ENCODE measurements around the gene PPP2R5C. TPM values are rescaled to one million over a fixed set of nuclear protein-coding genes. Genes with fewer than 3 reads are reported as not detected.
"Not testable (repeated sequence)": the region's sequence is repeated elsewhere in the genome, so short reads cannot be mapped to it uniquely, and the experiment has no call there.

Gene PPP2R5C
- total RNA-seq, 1 donor from 2014 or later: 174 TPM

- DNase-seq (ENCODE audit: low spot score in 2 of 2): no peak
Observed at GRCh38 chr14:101958418-101959180, 197.1 kb downstream of the PPP2R5C start.

GRCh38 chr14:101959277-101959676 is 197.8 kb downstream of the PPP2R5C start:
- no peak for DNase-seq (ENCODE audit: low spot score in 2 of 2)
- no peak for FAIRE-seq

More at GRCh38 chr14:101958418-101959180, 197.1 kb downstream of the PPP2R5C start:
- no peak for FAIRE-seq

DNA sequence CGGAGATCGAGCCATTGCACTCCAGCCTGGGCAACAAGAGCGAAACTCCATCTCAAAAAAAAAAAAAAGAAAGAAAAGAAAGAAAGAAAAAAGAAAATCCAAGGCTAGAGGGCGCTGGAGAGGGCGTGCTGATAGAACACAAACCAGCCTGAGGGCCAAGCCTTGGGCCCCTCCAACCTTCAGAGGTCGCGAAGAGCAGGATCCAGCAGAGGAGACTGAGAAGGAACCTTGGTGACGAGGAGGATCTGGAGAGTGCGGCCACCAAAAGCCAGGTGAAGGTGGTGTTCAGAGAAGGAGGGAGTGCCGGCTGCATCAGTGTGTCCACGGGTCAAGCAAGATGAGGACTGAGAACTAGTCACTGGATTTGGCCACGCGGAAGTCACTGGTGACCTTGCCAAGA is 198.7 kb downstream of the PPP2R5C start:
- no peak for FAIRE-seq
- DNase-seq (ENCODE audit: low spot score in 2 of 2): no peak

DNA sequence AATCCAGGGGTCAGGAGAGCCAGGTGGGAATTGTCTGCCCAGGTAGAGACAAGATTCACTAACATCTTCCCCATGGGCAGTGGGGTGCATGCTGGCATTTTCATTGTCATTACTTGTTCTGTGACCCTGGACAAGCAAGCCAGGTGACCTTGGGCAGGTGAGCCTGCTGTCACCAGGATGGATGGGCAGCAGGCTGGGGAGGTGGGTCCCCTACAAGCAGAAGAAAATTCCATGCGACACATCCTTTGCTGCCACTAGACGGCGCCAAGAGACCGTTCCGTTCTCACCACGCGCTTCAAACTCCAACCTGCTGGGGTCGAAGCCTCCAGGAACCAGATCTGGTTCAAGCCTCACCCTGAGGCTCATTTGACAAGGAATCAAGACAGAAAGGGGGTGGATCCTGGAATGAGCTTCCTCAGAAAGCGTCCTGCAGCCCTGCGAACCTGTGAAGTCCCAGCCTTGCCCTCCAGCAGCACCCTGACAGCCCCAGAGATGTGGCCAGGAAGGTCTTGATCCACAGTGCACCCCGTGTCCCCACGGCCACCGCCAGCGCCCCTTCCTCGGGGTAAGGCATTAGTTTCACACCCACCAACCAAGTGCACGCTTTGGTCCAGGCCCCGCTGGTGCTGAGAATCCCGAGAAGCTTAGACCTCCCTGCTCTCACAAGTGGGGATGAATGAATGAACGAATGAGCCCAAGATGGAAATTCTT is 199.7 kb downstream of the PPP2R5C start:
- no peak for FAIRE-seq
- peak; percentile 60 to 64 for DNase-seq (ENCODE audit: low spot score in 2 of 2)

DNA sequence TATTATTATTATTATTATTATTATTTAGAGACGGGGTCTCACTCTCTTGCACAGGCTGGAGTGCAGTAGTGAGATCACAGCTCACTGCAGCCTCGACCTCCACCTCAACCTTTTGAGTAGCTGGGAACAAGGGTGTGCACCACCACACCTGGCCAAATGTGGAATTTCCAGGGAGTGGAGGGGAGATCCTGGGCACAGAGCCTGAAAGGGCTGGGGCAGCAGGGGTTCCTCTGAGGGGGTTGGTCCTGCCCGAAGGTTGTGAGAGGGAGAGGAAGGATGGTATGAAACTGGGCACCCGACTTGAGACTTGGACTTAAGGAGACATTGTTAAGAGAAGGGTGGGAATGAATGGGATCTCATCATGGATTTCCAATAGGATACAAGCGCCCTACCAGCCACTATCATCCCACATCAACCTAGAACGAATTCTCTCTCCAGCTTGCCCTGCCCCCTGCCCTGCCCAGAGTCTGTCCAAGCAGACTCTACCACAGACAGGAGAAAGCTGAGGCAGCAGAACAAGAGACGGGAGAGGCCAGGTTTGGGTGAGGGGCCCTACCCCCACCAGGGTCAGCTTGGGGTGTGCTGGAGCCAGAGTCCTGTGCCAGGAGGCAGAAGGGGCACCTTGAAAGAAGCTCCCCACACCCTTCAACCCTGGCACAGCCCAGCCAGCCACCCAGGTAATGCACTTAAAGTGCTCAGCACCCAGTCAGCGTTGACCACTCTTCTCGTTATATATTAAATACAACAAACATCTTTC is 200.4 kb downstream of the PPP2R5C start:
- no peak for DNase-seq (ENCODE audit: low spot score in 2 of 2)
- no peak for FAIRE-seq

DNA sequence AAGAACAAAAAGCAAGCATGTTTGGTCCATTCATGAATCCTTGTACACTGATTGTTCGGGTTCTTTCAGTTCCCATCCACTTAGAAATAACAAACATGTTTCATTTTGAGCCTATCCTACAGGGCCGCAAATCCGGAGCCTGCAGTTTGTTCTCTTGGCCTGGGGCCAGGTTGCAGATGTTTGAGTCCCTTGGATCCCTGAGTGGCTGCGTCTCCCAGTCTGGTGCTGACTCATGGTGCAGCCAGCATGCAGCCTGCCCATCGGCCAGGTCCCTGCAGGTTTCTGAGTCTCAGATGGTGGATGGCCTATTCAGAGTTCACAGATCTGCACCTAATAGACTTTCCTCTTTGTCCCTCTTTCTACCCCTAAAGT is 201.0 kb downstream of the PPP2R5C start:
- DNase-seq (ENCODE audit: low spot score in 2 of 2): peak in 1 of 2 donors; percentile 59
- no peak for FAIRE-seq

GRCh38 chr14:101963052-101963451 is 201.5 kb downstream of the PPP2R5C start:
- FAIRE-seq: no peak

DNA sequence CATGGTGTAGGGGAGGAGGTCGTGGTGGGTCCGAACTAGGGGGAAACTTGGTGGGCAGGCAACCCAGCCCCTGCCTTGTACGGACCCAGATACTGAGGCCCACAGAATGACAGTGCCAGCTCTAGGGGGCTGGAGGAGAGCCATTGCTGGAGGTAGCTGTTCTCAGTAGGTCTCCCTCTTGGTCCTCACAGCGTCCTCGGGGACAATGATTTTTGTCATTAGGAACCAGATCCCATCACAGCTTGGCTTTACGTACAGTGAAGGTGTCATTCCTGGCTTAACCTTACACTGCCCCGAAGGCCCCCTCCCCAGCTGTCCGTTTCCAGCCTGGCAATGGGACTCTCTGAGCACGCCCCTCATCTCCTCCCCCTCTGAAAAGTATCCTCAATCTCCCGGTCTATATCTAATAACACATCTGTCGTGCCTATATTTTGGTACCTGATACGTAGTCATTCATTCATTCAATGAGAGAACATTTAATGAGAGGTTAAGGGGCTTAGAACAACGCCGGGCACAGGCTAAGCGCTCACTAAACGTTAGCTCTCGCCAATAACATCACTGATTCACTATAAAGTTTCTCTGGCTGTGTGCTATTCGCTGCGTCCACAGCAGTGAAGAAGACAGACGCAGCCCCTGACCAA is 202.3 kb downstream of the PPP2R5C start:
- DNase-seq (ENCODE audit: low spot score in 2 of 2) (no peak), FAIRE-seq (no peak)

More at GRCh38 chr14:101963052-101963451, 201.5 kb downstream of the PPP2R5C start:
- no peak for DNase-seq (ENCODE audit: low spot score in 2 of 2)

DNA sequence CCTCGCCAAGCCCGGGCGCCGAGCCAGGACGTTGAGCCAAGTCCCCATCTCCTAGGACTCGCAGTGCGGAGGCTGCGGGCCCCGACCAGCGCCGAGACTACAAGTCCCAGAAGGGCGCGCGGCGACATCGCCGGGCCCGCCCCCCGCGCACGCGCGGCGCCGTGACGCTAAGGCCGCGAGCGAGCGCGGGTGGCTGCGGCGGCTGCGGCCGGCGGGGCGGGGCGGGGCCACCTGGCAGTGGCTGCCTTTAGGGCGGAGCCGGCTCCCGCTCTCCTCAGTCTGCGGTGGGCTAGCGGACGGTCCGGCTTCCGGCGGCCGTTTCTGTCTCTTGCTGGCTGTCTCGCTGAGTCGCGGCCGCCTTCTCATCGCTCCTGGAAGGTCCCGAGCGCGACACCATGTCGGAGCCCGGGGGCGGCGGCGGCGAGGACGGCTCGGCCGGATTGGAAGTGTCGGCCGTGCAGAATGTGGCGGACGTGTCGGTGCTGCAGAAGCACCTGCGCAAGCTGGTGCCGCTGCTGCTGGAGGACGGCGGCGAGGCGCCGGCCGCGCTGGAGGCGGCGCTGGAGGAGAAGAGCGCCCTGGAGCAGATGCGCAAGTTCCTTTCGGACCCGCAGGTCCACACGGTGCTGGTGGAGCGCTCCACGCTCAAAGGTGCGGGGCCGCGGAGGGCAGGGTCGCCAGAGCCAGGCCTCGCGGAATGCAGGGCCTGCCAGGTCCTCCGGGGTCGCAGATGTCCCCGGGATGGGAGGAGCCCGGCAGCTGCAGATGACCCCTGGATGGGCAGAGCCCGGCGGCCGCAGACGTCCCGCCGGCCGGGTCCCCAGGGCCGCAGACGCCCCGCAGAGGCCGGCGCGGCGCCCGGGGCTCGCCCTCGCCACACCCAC is 203.0 kb downstream of the PPP2R5C start, which contains the start of gene DYNC1H1:
DYNC1H1 (plus strand) TSS at position 277 of the 884 bp plus-strand sequence; CDS start at position 396, 119 bp downstream.
- no peak for FAIRE-seq
- DNase-seq (ENCODE audit: low spot score in 2 of 2): peak; percentile 92 to 96

- DNase-seq (ENCODE audit: low spot score in 2 of 2) (peak; percentile 66 to 74), FAIRE-seq (no peak)
Observed at GRCh38 chr14:101965181-101965544, 203.7 kb downstream of the PPP2R5C start.

GRCh38 chr14:101965770-101966722 is 204.5 kb downstream of the PPP2R5C start:
- no peak for DNase-seq (ENCODE audit: low spot score in 2 of 2)
- no peak for FAIRE-seq

- FAIRE-seq: no peak
- DNase-seq (ENCODE audit: low spot score in 2 of 2): no peak
Observed at GRCh38 chr14:101966742-101967141, 205.2 kb downstream of the PPP2R5C start.

- no peak for FAIRE-seq
Observed at GRCh38 chr14:101968186-101968585, 206.7 kb downstream of the PPP2R5C start.

DNA sequence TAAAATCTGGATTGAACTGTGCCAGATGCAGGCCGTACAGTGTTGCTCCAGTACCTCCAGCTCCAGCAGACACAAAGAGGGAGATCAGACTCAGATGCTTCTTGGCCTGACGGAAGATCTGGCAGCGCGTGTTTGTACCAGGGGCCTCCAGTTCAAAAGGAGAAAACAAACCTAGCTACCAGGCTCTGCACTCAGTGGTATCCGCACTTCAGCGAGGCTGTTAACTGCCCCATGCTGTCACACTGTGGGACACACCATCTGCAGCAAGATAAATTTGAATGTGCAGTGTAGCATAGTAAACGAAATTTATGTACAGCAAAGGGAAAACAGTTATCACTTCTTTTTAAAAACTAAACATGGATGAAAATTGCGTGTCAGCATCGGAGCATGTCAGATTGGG is 208.0 kb downstream of the PPP2R5C start:
- FAIRE-seq: no peak
- DNase-seq (ENCODE audit: low spot score in 2 of 2): no peak

More at GRCh38 chr14:101968186-101968585, 206.7 kb downstream of the PPP2R5C start:
- no peak for DNase-seq (ENCODE audit: low spot score in 2 of 2)

GRCh38 chr14:101970830-101971400 is 209.4 kb downstream of the PPP2R5C start:
- no peak for FAIRE-seq

GRCh38 chr14:101971458-101971857 is 209.9 kb downstream of the PPP2R5C start:
- not testable (repeated sequence) for DNase-seq (ENCODE audit: low spot score in 2 of 2); FAIRE-seq

More at GRCh38 chr14:101970830-101971400, 209.4 kb downstream of the PPP2R5C start:
- DNase-seq (ENCODE audit: low spot score in 2 of 2): no peak

DNA sequence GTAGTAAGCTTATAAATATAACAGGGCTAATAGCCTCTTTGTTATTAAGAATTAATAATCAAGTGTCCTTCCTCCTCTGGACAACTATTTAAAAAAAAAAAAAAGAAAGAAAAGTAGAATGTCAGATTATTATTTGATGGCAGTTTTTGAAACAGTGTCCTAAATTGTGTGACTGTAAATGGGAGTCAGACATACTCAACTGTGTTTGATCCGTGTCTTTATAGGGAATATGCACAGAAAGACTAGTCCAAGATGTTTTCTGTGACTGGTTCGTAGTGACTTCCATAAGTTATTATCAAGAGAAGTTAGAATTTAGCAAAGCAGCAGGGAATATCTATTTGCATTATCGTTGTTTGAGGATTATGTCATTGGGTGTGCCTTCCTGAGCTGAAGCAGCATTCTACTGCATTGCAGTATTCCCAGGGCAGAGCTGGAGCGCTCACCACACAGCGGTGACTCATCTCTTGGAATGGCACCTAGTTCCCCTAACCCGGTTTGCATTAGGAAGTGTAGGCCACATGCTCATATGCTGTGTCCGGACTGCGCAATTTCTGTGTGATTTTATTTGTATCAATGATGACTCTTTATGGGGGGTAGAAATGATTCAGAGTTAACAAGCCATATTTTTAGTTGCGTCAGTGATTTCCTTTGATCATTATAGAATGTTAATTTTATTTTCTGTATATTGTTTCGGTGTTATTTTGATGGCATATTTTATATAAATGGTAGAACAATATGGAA is 210.8 kb downstream of the PPP2R5C start:
- FAIRE-seq (no peak), DNase-seq (ENCODE audit: low spot score in 2 of 2) (no peak)
